Naive B cell (primary cell): ENCODE measurements around the gene CHST12. TPM values are rescaled to one million over a fixed set of nuclear protein-coding genes. Genes with fewer than 3 reads are reported as not detected.

ENCODE experiments used
- ATAC-seq, 2 donors: fragments of 150-1000 bp; cut with Tn5 transposase; 2 replicates each; pipeline ENCODE4 v1.10.0; 2021; ENCODE audit warnings: low read depth in 2 of 2, mild to moderate bottlenecking in 2 of 2, moderate library complexity in 2 of 2
- DNase-seq: peaks from one replicate; pipeline ENCODE4 v3.0.0; 2022
- H3K27ac Mint-ChIP-seq, 6 donors: one replicate each; pipeline ENCODE4 v1.8.0; 2020 to 2022; ENCODE audit warnings: mild to moderate bottlenecking in 6 of 6, mixed read lengths in 6 of 6, moderate library complexity in 5 of 6, inconsistent platforms in 2 of 6
- H3K27me3 Mint-ChIP-seq, 3 donors: one replicate each; pipeline ENCODE4 v1.8.0; 2021 to 2022; ENCODE audit warnings: mixed read lengths in 3 of 3, mild to moderate bottlenecking in 1 of 3
- H3K36me3 Mint-ChIP-seq, 2 donors: one replicate each; pipeline ENCODE4 v1.8.0; 2020 to 2022; ENCODE audit warnings: mixed read lengths in 2 of 2, inconsistent platforms in 1 of 2, mild to moderate bottlenecking in 1 of 2
- H3K4me1 Mint-ChIP-seq, 3 donors: one replicate each; pipeline ENCODE4 v1.8.0; 2020 to 2022; ENCODE audit warnings: mixed read lengths in 3 of 3, inconsistent platforms in 1 of 3, mild to moderate bottlenecking in 1 of 3, moderate library complexity in 1 of 3
- H3K4me3 Mint-ChIP-seq, 8 donors: one replicate each; pipeline ENCODE4 v1.8.0; 2020 to 2022; ENCODE audit warnings: mild to moderate bottlenecking in 8 of 8, mixed read lengths in 8 of 8, moderate library complexity in 8 of 8, inconsistent platforms in 2 of 8
- H3K9me3 Mint-ChIP-seq, 7 donors: one replicate each; pipeline ENCODE4 v1.8.0; 2020 to 2022; ENCODE audit warnings: mixed read lengths in 7 of 7, mild to moderate bottlenecking in 5 of 7, inconsistent platforms in 2 of 7, moderate library complexity in 1 of 7
- polyA plus RNA-seq, 6 donors: library from polyadenylated mRNA; unstranded; fragments of 300-500 nt; fragmentation: Illumina TruSeq; gene quantifications; one replicate each; pipeline ENCODE4 v1.2.3, GENCODE V29; 2021; ENCODE audit warnings: low read depth in 6 of 6

Gene CHST12
- polyA plus RNA-seq, 6 donors from 2014 or later: 6.5 to 20.9 (median 12.3) TPM

- Mint-ChIP-seq H3K4me3 (no peak overlapping the region), H3K27ac (peak overlapping the region in 1 of 6 donors; percentile 83)
These were observed 67.0 kb downstream of the CHST12 start for GRCh38 chr7:2470204-2471021.

DNA sequence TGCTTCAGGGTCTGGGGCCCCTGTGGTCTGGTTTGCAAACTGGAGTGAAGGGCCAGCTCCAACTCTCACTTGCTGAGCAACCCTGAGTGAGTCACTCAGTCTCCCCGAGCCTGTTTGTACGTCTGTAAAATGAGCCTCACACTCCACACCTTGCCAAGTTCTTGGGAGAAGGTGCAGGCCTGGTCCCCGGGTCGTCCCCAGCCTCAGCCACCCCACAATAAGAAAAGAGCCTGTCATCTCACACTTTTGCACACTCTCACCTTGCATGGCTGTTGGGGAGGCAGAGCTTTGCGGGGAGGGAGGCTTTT lies 67.6 kb downstream of the CHST12 start:
- DNase-seq (no peak), ATAC-seq (no peak)
- no peak overlapping the region for H3K27ac Mint-ChIP-seq
- H3K36me3 Mint-ChIP-seq: no peaks in the 10 kb centered on the region
- no peak overlapping the region for H3K4me3 Mint-ChIP-seq
- H3K9me3 Mint-ChIP-seq: no peaks in the 10 kb centered on the region
- H3K4me1 Mint-ChIP-seq: peaks cover 2 to 11% (median 7%) of the 10 kb centered on the region in 3 donors
- H3K27me3 Mint-ChIP-seq: peaks cover 9 to 33% (median 23%) of the 10 kb centered on the region in 3 donors

More at GRCh38 chr7:2470204-2471021, 67.0 kb downstream of the CHST12 start:
- H3K4me1 Mint-ChIP-seq: peaks cover 2 to 11% (median 7%) of the 10 kb centered on the region in 3 donors
- DNase-seq (no peak), ATAC-seq (no peak)
- H3K27me3 Mint-ChIP-seq: peaks cover 9 to 33% (median 23%) of the 10 kb centered on the region in 3 donors
- H3K36me3 Mint-ChIP-seq: no peaks in the 10 kb centered on the region
- no peaks in the 10 kb centered on the region for H3K9me3 Mint-ChIP-seq

- Mint-ChIP-seq H3K27ac (no peak overlapping the region), H3K4me1 (peaks cover 2 to 12% (median 7%) of the 10 kb centered on the region in 3 donors), H3K27me3 (peaks cover 9 to 33% (median 23%) of the 10 kb centered on the region in 3 donors), H3K36me3 (no peaks in the 10 kb centered on the region), H3K9me3 (no peaks in the 10 kb centered on the region), H3K4me3 (no peak overlapping the region)
- ATAC-seq (no peak), DNase-seq (no peak)
These were observed 68.0 kb downstream of the CHST12 start for GRCh38 chr7:2471396-2471795.

DNA sequence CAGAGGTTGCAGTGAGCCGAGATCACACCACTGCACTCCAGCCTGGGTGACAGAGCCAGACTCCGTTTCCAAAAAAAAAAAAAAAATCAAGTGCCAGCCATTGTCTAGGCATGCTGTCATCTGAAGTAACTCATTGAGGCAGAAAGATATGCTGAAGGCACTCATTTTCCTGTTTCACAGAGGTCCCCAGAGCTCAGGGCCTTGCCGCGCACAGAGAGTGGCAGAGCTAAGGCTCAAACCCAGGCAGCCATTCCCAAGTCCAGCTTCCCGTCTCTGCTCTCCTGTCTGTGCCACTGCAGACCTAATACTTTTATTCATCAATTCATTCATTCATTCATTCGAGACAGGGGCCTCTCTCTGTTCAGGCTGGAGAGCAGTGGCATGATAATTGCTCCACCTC lies 69.3 kb downstream of the CHST12 start:
- H3K27me3 Mint-ChIP-seq: peaks cover 9 to 33% (median 23%) of the 10 kb centered on the region in 3 donors
- ATAC-seq: no peak
- no peak for DNase-seq
- H3K4me1 Mint-ChIP-seq: peaks cover 6 to 23% (median 16%) of the 10 kb centered on the region in 3 donors
- no peaks in the 10 kb centered on the region for H3K9me3 Mint-ChIP-seq
- H3K27ac Mint-ChIP-seq: no peak overlapping the region
- no peaks in the 10 kb centered on the region for H3K36me3 Mint-ChIP-seq
- no peak overlapping the region for H3K4me3 Mint-ChIP-seq

- no peak for DNase-seq
- no peaks in the 10 kb centered on the region for H3K9me3 Mint-ChIP-seq
- H3K4me1 Mint-ChIP-seq: peaks cover 6 to 23% (median 16%) of the 10 kb centered on the region in 3 donors
- no peaks in the 10 kb centered on the region for H3K36me3 Mint-ChIP-seq
- no peak overlapping the region for H3K27ac Mint-ChIP-seq
- ATAC-seq: no peak
- peaks cover 9 to 32% (median 23%) of the 10 kb centered on the region in 3 donors for H3K27me3 Mint-ChIP-seq
- H3K4me3 Mint-ChIP-seq: no peak overlapping the region
These were observed 70.2 kb downstream of the CHST12 start for GRCh38 chr7:2473496-2474180.

GRCh38 chr7:2474224-2474623 lies 70.8 kb downstream of the CHST12 start:
- Mint-ChIP-seq H3K36me3 (no peaks in the 10 kb centered on the region), H3K4me1 (peaks cover 4 to 21% (median 10%) of the 10 kb centered on the region in 3 donors), H3K27me3 (peaks cover 5 to 27% (median 18%) of the 10 kb centered on the region in 3 donors), H3K27ac (no peak overlapping the region), H3K9me3 (no peaks in the 10 kb centered on the region), H3K4me3 (no peak overlapping the region)
- DNase-seq (no peak), ATAC-seq (no peak)

DNA sequence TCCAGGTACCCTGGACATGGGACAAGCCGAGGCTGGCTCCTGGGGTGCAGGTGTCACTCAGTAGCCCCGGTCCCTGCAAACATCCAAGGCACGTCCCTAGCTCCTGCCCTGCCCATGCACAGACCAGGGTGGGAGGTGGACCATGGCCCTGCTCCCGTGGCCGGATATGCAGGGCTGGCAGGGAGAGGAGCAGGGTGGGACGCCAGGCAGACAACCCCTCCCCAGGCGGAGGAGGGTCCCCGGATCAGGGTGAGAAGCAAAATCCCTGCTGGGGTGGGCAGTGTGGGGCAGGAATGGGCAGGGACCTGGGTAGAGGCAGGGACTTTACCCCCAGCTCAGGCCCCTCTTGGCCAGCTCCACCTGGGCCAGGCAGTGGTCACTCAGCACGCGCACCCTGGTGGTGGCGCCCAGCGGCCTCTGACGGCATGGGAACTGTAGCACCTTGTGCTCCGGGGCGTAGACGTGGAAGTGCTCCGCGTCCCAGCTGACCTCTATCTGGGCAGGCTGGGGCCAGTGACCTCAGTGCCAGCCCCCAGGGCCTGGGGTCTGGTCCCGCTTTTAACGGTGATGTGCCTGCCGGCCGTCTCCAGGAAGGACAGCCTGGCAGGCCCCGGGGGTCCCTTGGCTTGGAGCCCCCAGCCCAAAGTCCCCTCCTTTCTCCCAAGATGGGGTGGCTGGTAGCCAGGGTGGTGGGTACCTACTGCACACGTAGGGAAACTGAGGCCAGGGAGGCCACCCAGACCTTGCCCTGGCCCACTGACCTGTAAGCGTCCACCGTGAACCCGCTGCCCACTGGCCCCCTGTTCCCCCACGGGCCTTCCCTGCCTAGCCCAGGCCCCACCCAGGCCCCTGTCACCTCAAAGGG lies 71.6 kb downstream of the CHST12 start:
- no peak for ATAC-seq
- Mint-ChIP-seq H3K27me3 (peaks cover 5 to 18% (median 9%) of the 10 kb centered on the region in 3 donors), H3K4me1 (peaks cover 4 to 19% (median 10%) of the 10 kb centered on the region in 3 donors), H3K9me3 (no peaks in the 10 kb centered on the region), H3K27ac (no peak overlapping the region), H3K36me3 (no peaks in the 10 kb centered on the region), H3K4me3 (no peak overlapping the region)
- DNase-seq: no peak

DNA sequence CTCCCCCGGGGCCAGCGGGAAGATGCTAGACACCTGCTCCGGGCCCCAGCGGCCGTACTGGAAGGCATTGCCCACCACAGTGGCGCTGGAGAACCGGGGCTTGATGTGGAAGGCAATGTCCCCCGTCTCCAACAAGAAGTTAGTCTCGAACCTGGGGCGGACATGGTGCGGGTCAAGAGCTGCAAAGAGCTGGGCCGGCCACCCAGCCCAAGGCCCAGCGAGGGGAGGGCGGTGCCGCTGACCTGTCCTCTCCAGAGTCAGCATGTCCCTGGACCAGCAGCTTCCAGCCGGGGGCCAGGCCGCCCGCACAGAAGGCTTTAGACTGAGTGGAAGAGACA lies 72.2 kb downstream of the CHST12 start:
- Mint-ChIP-seq H3K4me3 (no peak overlapping the region), H3K9me3 (no peaks in the 10 kb centered on the region), H3K27ac (no peak overlapping the region), H3K4me1 (peaks cover 4 to 19% (median 13%) of the 10 kb centered on the region in 3 donors), H3K27me3 (peaks cover 3 to 12% (median 5%) of the 10 kb centered on the region in 3 donors), H3K36me3 (no peaks in the 10 kb centered on the region)
- no peak for DNase-seq
- no peak for ATAC-seq

DNA sequence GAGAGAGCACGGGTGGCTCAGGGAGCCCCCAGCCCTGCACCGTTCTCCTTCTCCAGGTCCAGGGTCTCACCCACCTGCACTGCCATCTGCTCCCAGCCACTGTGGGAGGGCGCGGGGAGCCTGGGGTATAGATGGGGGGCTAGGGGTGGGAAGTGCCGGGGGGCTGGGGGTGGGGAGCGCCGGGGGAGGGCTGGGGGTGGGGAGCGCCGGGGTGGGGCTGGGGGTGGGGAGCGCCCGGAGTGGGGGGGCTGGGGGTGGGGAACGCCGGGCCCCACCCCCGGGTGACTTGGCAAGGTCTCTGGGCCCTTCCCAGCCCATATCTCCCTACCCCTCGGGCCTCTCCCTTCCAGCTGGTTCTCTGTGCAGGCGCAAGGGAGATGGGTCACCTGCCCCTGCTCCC lies 72.9 kb downstream of the CHST12 start, which contains the start of gene GRIFIN:
TSS of gene GRIFIN (minus strand) at position 101 of the 400 bp plus-strand sequence. CDS start at position 86, 15 bp downstream.
- H3K4me3 Mint-ChIP-seq: peak within 1 kb of the TSS in 3 of 8 donors; percentile 26 to 71 (median 47)
- H3K27me3 Mint-ChIP-seq: peaks cover 0 to 8% (median 5%) of the 10 kb centered on the region in 3 donors
- H3K9me3 Mint-ChIP-seq: no peaks in the 10 kb centered on the region

GRCh38 chr7:2476776-2477446 lies 73.5 kb downstream of the CHST12 start:
- Mint-ChIP-seq H3K9me3 (no peaks in the 10 kb centered on the region), H3K36me3 (no peaks in the 10 kb centered on the region), H3K4me3 (peak overlapping the region in 3 of 8 donors; percentile 26 to 71 (median 47)), H3K27ac (peak overlapping the region in 1 of 6 donors; percentile 15), H3K4me1 (peaks cover 4 to 19% (median 16%) of the 10 kb centered on the region in 3 donors), H3K27me3 (peaks cover 0 to 8% (median 5%) of the 10 kb centered on the region in 3 donors)
- ATAC-seq (no peak), DNase-seq (no peak)

More for the DNA sequence above, 72.9 kb downstream of the CHST12 start, which contains the start of gene GRIFIN:
- peaks cover 4 to 19% (median 16%) of the 10 kb centered on the region in 3 donors for H3K4me1 Mint-ChIP-seq
- H3K36me3 Mint-ChIP-seq: no peaks in the 10 kb centered on the region
- no peak for ATAC-seq
- peak within 1 kb of the TSS in 1 of 6 donors; percentile 15 for H3K27ac Mint-ChIP-seq
- DNase-seq: no peak

- peak; percentile 63 for DNase-seq
These were observed 74.3 kb downstream of the CHST12 start for GRCh38 chr7:2477447-2478398.

More at GRCh38 chr7:2477447-2478398, 74.3 kb downstream of the CHST12 start:
- no peaks in the 10 kb centered on the region for H3K36me3 Mint-ChIP-seq
- peaks cover 4 to 19% (median 16%) of the 10 kb centered on the region in 3 donors for H3K4me1 Mint-ChIP-seq
- peak; percentile 94 to 95 for ATAC-seq
- peak overlapping the region in 3 of 8 donors; percentile 26 to 47 (median 33) for H3K4me3 Mint-ChIP-seq
- H3K9me3 Mint-ChIP-seq: peaks cover 0 to under 1% (median 0%) of the 10 kb centered on the region in 7 donors
- no peak overlapping the region for H3K27ac Mint-ChIP-seq
- peaks cover 0 to 8% (median 5%) of the 10 kb centered on the region in 3 donors for H3K27me3 Mint-ChIP-seq
